K562 (cell line): ENCODE measurements around the gene TECPR2. TPM values are rescaled to one million over a fixed set of nuclear protein-coding genes. Genes with fewer than 3 reads are reported as not detected.

Source experiments
- ATAC-seq: fragments of 200-7000 bp; cut with Tn5 transposase; 3 replicates; pipeline ENCODE4 v1.9.1; 2020; ENCODE audit warnings: moderate library complexity
- BruUV-seq: library from RNA; stranded (reverse); fragments of 400-500 nt; replicated peaks from 2 replicates; lab custom pipeline; 2021; lab: Mats Ljungman, UMichigan
- CTCF ChIA-PET: fragments of 300-600 bp; formaldehyde crosslinking; extraction: SDS; loops from one replicate; lab custom pipeline; 2021; ENCODE audit warnings: low intra/inter-chr PET ratio; lab: Yijun Ruan, JAX
- POLR2A ChIA-PET: fragments of 300-600, 350-650 bp; sonication (Branson Sonifier 250); formaldehyde crosslinking; extraction: SDS; loops from one replicate; lab custom pipeline; 2021; ENCODE audit warnings: antibody characterized with exemption, inconsistent platforms; lab: Yijun Ruan, JAX
- DNase-seq, 4 experiments: peaks; one replicate each; pipeline versions ENCODE4 v3.0.0 to v3.0.0-alpha.2; 2011 to 2018; ENCODE audit warnings: low spot score in 3 of 4, mixed read lengths in 3 of 4; ENCODE audit errors: extremely low read depth in 1 of 4
- FAIRE-seq: peaks from 2 replicates; lab custom pipeline; 2011; peaks lifted over from hg19 to GRCh38; lab: Jason Lieb, UNC
- H2AFZ ChIP-seq: 2 replicates; pipeline ENCODE4 v1.6.0; 2011; ENCODE audit warnings: low read depth, low read length, control low read depth, inconsistent platforms
- H3K27ac ChIP-seq: fragments of 200-600 bp; 3 replicates; pipeline ENCODE4 v1.8.0; 2011; ENCODE audit warnings: low read depth, mild to moderate bottlenecking, control low read depth, inconsistent platforms, low read length, moderate library complexity, mixed read lengths; ENCODE audit errors: extremely low read depth
- H3K27me3 ChIP-seq, 2 experiments: fragments of 300-600 bp in 1 of 2; 2 replicates in 1 of 2; 3 replicates in 1 of 2; pipeline versions ENCODE4 v1.6.0 to v1.8.0; 2011; ENCODE audit warnings: inconsistent platforms in 2 of 2, low read length in 2 of 2, mild to moderate bottlenecking in 1 of 2, mixed read lengths in 1 of 2, moderate library complexity in 1 of 2; ENCODE audit not compliant: control insufficient read depth in 2 of 2, insufficient read depth in 2 of 2
- H3K36me3 ChIP-seq: fragments of 300-600 bp; 3 replicates; pipeline ENCODE4 v1.8.0; 2011; ENCODE audit warnings: mild to moderate bottlenecking, low read length, inconsistent platforms; ENCODE audit not compliant: control insufficient read depth, insufficient read depth
- H3K4me1 ChIP-seq, 2 experiments: fragments of 200-600 bp in 1 of 2; replicated peaks in 1 of 2; 2 replicates in 1 of 2; 3 replicates in 1 of 2; pipeline versions ENCODE4 v1.5.1 to v1.8.0; 2011; ENCODE audit warnings: inconsistent platforms in 2 of 2, low read length in 2 of 2, mild to moderate bottlenecking in 1 of 2, mixed read lengths in 1 of 2, moderate library complexity in 1 of 2; ENCODE audit not compliant: control insufficient read depth in 2 of 2, insufficient read depth in 2 of 2
- H3K4me2 ChIP-seq: 2 replicates; pipeline ENCODE4 v1.6.1; 2011; ENCODE audit warnings: low read length, control low read depth, inconsistent platforms, mixed read lengths; ENCODE audit not compliant: insufficient read depth
- H3K4me3 ChIP-seq: fragments of 200-600 bp; sonication (generic), shearing (Covaris generic); 2 replicates; pipeline ENCODE4 v1.5.1; 2016; ENCODE audit warnings: control low read depth, inconsistent platforms
- H3K79me2 ChIP-seq: fragments of 200-600 bp; 3 replicates; pipeline ENCODE4 v1.8.0; 2011; ENCODE audit warnings: low read length, inconsistent platforms; ENCODE audit not compliant: control insufficient read depth, insufficient read depth
- H3K9ac ChIP-seq, 2 experiments: 2 replicates each; pipeline versions ENCODE4 v1.6.0 to v1.6.1; 2011; ENCODE audit warnings: low read depth in 2 of 2, low read length in 2 of 2, control low read depth in 1 of 2, inconsistent platforms in 1 of 2, mild to moderate bottlenecking in 1 of 2, mixed read lengths in 1 of 2; ENCODE audit not compliant: insufficient read depth in 1 of 2
- H3K9me1 ChIP-seq: one replicate; pipeline ENCODE4 v1.6.0; 2011; ENCODE audit warnings: inconsistent platforms, mild to moderate bottlenecking, low read length, moderate library complexity; ENCODE audit not compliant: control insufficient read depth, insufficient read depth
- H3K9me3 ChIP-seq: replicated peaks from 2 replicates; pipeline ENCODE4 v1.5.1; 2011; ENCODE audit warnings: low read depth, low read length, inconsistent platforms; ENCODE audit not compliant: control insufficient read depth, insufficient read depth
- H4K20me1 ChIP-seq: replicated peaks from 2 replicates; pipeline ENCODE4 v1.6.1; 2011; ENCODE audit warnings: low read length, inconsistent platforms, mixed read lengths; ENCODE audit not compliant: control insufficient read depth, insufficient read depth
- CBX3 ChIP-seq, 2 experiments: IDR thresholded peaks; 1 replicate in 1 of 2; 2 replicates in 1 of 2; pipeline ENCODE4 v1.6.1; 2012; ENCODE audit warnings: inconsistent platforms in 2 of 2, low read length in 2 of 2, borderline replicate concordance in 1 of 2, control low read depth in 1 of 2
- E2F4 ChIP-seq: sonication (generic); formaldehyde crosslinking; IDR thresholded peaks from 2 replicates; pipeline ENCODE4 v1.8.0; 2022; ENCODE audit warnings: mild to moderate bottlenecking, low read depth, missing genetic modification reagents
- EZH2 ChIP-seq: IDR thresholded peaks from 2 replicates; pipeline ENCODE4 v1.6.1; 2012; ENCODE audit warnings: low read depth, mild to moderate bottlenecking, inconsistent platforms, low read length, borderline replicate concordance
- FOXK1 ChIP-seq: sonication (generic); formaldehyde crosslinking; IDR thresholded peaks from 2 replicates; pipeline ENCODE4 v1.8.0; 2022; ENCODE audit warnings: missing genetic modification reagents, mild to moderate bottlenecking, borderline replicate concordance
- HNRNPUL1 ChIP-seq: fragments of 200-400 bp; formaldehyde crosslinking; IDR thresholded peaks from 2 replicates; pipeline ENCODE4 v1.6.1; 2017; ENCODE audit warnings: low read length
- LCOR ChIP-seq: sonication (generic); formaldehyde crosslinking; IDR thresholded peaks from 2 replicates; pipeline ENCODE4 v1.8.0; 2022; ENCODE audit warnings: mild to moderate bottlenecking, missing genetic modification reagents
- NR1H2 ChIP-seq: sonication (generic); formaldehyde crosslinking; IDR thresholded peaks from 2 replicates; pipeline ENCODE4 v1.4.0; 2020; ENCODE audit warnings: mild to moderate bottlenecking, missing genetic modification reagents
- POU5F1 ChIP-seq: fragments of 150-350 bp; IDR thresholded peaks from 2 replicates; pipeline ENCODE4 v1.6.1; 2014; ENCODE audit warnings: borderline replicate concordance, low read length, low read depth, mild to moderate bottlenecking; ENCODE audit not compliant: partially characterized antibody
- PREB ChIP-seq: sonication (generic); formaldehyde crosslinking; IDR thresholded peaks from 2 replicates; pipeline ENCODE4 v1.8.1; 2023; ENCODE audit warnings: mild to moderate bottlenecking, missing genetic modification reagents
- PRMT5 ChIP-seq: sonication (generic); formaldehyde crosslinking; IDR thresholded peaks from 2 replicates; pipeline ENCODE4 v1.5.0; 2020; ENCODE audit warnings: missing genetic modification reagents
- SRF ChIP-seq, 2 experiments: fragments of 250-450, 450-650 bp in 1 of 2; sonication (Bioruptor Pico) in 1 of 2; sonication (generic) in 1 of 2; formaldehyde crosslinking; IDR thresholded peaks; 2 replicates each; pipeline versions ENCODE4 v1.5.0 to v1.5.1; 2020 to 2022; ENCODE audit warnings: mild to moderate bottlenecking in 1 of 2, missing genetic modification reagents in 1 of 2
- SRSF1 ChIP-seq: fragments of 200-400 bp; formaldehyde crosslinking; IDR thresholded peaks from 2 replicates; pipeline ENCODE4 v1.6.1; 2017; ENCODE audit warnings: mild to moderate bottlenecking, low read depth, low read length, moderate library complexity
- ZBTB43 ChIP-seq: sonication (generic); formaldehyde crosslinking; IDR thresholded peaks from 2 replicates; pipeline ENCODE4 v1.8.0; 2023; ENCODE audit warnings: mild to moderate bottlenecking, missing genetic modification reagents
- ZFX ChIP-seq: sonication (generic); formaldehyde crosslinking; IDR thresholded peaks from 2 replicates; pipeline ENCODE4 v1.8.0; 2022; ENCODE audit warnings: mild to moderate bottlenecking, missing genetic modification reagents, moderate library complexity
- ZNF324 ChIP-seq: fragments of 250-450 bp; sonication (Bioruptor Pico); IDR thresholded peaks from 2 replicates; pipeline ENCODE4 v1.4.0; 2020; ENCODE audit warnings: mild to moderate bottlenecking
- ZNF507 ChIP-seq: conservative IDR thresholded peaks from 2 replicates; pipeline ENCODE4 v1.6.1; 2017; ENCODE audit warnings: missing genetic modification characterization, missing compliant biosample characterization
- in situ Hi-C: fragments of 300-500 bp; cut with MboI; formaldehyde crosslinking; loops from 4 replicates; pipeline ENCODE4 v1.15.0; 2018; ENCODE audit warnings: inconsistent platforms, mixed read lengths
- intact Hi-C: fragments of 100-400 bp; cut with micrococcal nuclease; formaldehyde crosslinking; loops from 2 replicates; pipeline ENCODE4 v1.14.2; 2022
- polyA plus RNA-seq, 8 experiments: library from polyadenylated mRNA; depleted of rRNA in 4 of 8; stranded (reverse) in 5 of 8; unstranded in 3 of 8; fragments of >200 nt; fragmentation: Nextera tagmentation in 2 of 8; fragmentation: Illumina TruSeq in 1 of 8; extraction: Ambion mirVana in 2 of 8; extraction: Trizol in 1 of 8; gene quantifications; 2 replicates each; pipeline versions ENCODE4 v1.2.1 to v1.2.3, GENCODE V29; 2011 to 2014; ENCODE audit warnings: inconsistent platforms in 1 of 8, missing spikeins in 1 of 8
- total RNA-seq, 7 experiments: library from RNA; depleted of rRNA in 6 of 7; stranded (reverse); fragments of >200 nt in 6 of 7; fragmentation: Illumina TruSeq in 2 of 7; extraction: Trizol in 2 of 7; gene quantifications; 2 replicates each; pipeline versions ENCODE4 v1.2.1 to v1.2.3, GENCODE V29; 2011 to 2021; ENCODE audit warnings: low replicate concordance in 1 of 7

Gene TECPR2
- total and polyA plus RNA-seq, 9 of the 15 experiments (the other 6 are each of a cell fraction or from before 2014, with no cell fraction given) = 0.04 to 3.0 (median 0.83) TPM

GRCh38 chr14:102396521-102396920, 33.8 kb downstream of the TECPR2 start (continued):
- TF ChIP-seq E2F4 (CRISPR knock-in tag) (no peak), LCOR (no peak)

GRCh38 chr14:102403028-102403427, 40.3 kb downstream of the TECPR2 start:
- no TSS peak for BruUV-seq
- DNase-seq = no peak
- Histone ChIP-seq H3K4me2 (no peak overlapping the region), H3K79me2 (no peaks in the 10 kb centered on the region), H3K27ac (no peak overlapping the region), H3K4me1 (no peaks in the 10 kb centered on the region), H2AFZ (no peak overlapping the region), H3K9me1 (no peaks in the 10 kb centered on the region), H4K20me1 (no peaks in the 10 kb centered on the region), H3K27me3 (no peaks in the 10 kb centered on the region), H3K9me3 (no peaks in the 10 kb centered on the region; the same call in 1 of the 2 replicates)
- POLR2A ChIA-PET = no interaction called here
- FAIRE-seq = no peak
- TF ChIP-seq CBX3 (IDR thresholded peaks at IDR 0.05; ENCODE audit: borderline replicate concordance in 1 of 2, low read length in 2 of 2) = peak in 1 of 2 experiments; percentile 53; a peak in 1 of 3 replicates
- TF ChIP-seq NR1H2 (CRISPR knock-in tag) = no peak
- peak; percentile 42; the same call in 1 of the 2 replicates for TF ChIP-seq ZNF507 (tag)
- TF ChIP-seq POU5F1 = no peak
- TF ChIP-seq ZFX = no peak
- no peak for TF ChIP-seq FOXK1
- TF ChIP-seq HNRNPUL1 = no peak
- TF ChIP-seq SRSF1 = no peak
- no peak for TF ChIP-seq PRMT5
- TF ChIP-seq SRF (CRISPR knock-in tag; IDR thresholded peaks at IDR 0.05) = no peak
- no peak for TF ChIP-seq PREB
- TF ChIP-seq ZNF324 = peak; percentile 97
- TF ChIP-seq EZH2 = no peak
- no peak for TF ChIP-seq ZBTB43 (CRISPR knock-in tag)
- TF ChIP-seq, all 486 proteins: peak for 3
- no peak overlapping the region for H3K4me3 ChIP-seq
- in situ Hi-C loops (no loop called here), intact Hi-C loops (no loop called here)
- ATAC-seq = no peak
- CTCF ChIA-PET = no interaction called here
- H3K36me3 ChIP-seq = no peaks in the 10 kb centered on the region
- H3K9ac ChIP-seq = no peak overlapping the region
